ENCODE data around the gene LRRC4B.

DNA sequence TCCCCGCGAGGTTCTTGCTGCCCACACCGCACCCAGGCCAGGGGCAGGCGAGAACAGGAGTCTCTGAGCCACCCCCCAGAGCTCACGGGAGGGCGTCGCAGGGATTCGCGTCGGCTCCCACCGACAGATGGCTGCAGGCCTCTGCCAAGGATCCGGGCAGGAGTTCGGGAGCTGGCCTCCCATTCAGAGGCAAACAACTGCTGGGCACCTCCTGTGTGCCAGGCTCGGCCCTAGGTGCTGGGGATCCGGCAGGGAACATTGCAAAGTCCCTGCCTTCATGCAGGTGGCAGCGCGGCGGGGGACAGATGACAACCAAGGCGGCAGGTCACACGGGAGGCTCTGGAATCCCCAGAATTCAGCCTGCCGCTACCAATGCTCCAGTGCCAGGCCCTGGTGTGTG lies 25.3 kb downstream of the LRRC4B start:
- TF ChIP-seq POLR2A (IDR thresholded peaks at IDR 0.05; ENCODE audit: insufficient read depth in 1 of 2, low read depth in 2 of 2, low read length in 2 of 2) (no peak), RFX5 (IDR thresholded peaks at IDR 0.05; ENCODE audit: low read depth, low read length) (no peak), ZNF615 (CRISPR knock-in tag; IDR thresholded peaks at IDR 0.05; ENCODE audit: borderline replicate concordance) (no peak), HNRNPH1 (optimal IDR thresholded peaks at IDR 0.05; ENCODE audit: low read depth, low read length) (no peak), RELA (CRISPR knock-in tag; IDR thresholded peaks at IDR 0.05) (no peak), ZBTB7A (CRISPR knock-in tag; IDR thresholded peaks at IDR 0.05) (no peak), ZNF841 (CRISPR knock-in tag; IDR thresholded peaks at IDR 0.05; ENCODE audit: borderline replicate concordance) (no peak), PPARG (CRISPR knock-in tag; conservative IDR thresholded peaks at IDR 0.05) (no peak)
- TF ChIP-seq, protein P1, sequence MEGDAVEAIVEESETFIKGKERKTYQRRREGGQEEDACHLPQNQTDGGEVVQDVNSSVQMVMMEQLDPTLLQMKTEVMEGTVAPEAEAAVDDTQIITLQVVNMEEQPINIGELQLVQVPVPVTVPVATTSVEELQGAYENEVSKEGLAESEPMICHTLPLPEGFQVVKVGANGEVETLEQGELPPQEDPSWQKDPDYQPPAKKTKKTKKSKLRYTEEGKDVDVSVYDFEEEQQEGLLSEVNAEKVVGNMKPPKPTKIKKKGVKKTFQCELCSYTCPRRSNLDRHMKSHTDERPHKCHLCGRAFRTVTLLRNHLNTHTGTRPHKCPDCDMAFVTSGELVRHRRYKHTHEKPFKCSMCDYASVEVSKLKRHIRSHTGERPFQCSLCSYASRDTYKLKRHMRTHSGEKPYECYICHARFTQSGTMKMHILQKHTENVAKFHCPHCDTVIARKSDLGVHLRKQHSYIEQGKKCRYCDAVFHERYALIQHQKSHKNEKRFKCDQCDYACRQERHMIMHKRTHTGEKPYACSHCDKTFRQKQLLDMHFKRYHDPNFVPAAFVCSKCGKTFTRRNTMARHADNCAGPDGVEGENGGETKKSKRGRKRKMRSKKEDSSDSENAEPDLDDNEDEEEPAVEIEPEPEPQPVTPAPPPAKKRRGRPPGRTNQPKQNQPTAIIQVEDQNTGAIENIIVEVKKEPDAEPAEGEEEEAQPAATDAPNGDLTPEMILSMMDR (CRISPR knock-in tag; IDR thresholded peaks at IDR 0.05), result no peak
- TF ChIP-seq, protein P2, sequence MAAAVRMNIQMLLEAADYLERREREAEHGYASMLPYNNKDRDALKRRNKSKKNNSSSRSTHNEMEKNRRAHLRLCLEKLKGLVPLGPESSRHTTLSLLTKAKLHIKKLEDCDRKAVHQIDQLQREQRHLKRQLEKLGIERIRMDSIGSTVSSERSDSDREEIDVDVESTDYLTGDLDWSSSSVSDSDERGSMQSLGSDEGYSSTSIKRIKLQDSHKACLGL (CRISPR knock-in tag; IDR thresholded peaks at IDR 0.05), result no peak
- TF ChIP-seq, protein P3, sequence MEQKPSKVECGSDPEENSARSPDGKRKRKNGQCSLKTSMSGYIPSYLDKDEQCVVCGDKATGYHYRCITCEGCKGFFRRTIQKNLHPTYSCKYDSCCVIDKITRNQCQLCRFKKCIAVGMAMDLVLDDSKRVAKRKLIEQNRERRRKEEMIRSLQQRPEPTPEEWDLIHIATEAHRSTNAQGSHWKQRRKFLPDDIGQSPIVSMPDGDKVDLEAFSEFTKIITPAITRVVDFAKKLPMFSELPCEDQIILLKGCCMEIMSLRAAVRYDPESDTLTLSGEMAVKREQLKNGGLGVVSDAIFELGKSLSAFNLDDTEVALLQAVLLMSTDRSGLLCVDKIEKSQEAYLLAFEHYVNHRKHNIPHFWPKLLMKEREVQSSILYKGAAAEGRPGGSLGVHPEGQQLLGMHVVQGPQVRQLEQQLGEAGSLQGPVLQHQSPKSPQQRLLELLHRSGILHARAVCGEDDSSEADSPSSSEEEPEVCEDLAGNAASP (CRISPR knock-in tag; IDR thresholded peaks at IDR 0.05; ENCODE audit: borderline replicate concordance), result no peak
- TF ChIP-seq, protein P4, sequence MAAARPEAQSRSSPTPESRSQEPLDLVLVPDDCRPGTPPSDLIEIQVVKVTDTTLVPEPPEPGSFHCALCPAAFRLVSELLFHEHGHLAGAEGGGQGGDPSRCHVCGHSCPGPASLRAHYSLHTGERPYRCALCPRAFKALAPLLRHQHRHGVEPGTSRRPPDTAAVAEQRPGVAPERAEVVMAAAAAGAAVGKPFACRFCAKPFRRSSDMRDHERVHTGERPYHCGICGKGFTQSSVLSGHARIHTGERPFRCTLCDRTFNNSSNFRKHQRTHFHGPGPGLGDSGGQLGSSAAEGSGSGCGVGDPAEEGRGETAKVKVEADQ (CRISPR knock-in tag; IDR thresholded peaks at IDR 0.05; ENCODE audit: borderline replicate concordance), result no peak
- TF ChIP-seq, protein P5, sequence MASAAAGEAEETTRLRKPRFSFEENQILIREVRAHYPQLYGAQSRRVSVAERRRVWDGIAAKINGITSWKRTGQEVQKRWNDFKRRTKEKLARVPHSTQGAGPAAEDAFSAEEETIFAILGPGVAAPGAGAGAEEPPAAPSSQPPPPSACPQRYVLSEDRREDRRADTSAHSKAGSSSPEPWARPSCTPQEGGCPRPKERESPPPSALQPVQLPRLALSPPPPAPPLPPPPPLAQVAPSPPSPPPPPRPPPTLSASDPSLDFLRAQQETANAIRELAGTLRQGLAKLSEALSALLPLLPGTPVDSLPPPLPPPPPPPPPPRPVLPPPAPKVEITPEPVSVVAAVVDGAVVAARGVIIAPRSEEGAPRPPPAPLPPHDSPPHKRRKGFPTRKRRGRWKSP (CRISPR knock-in tag; IDR thresholded peaks at IDR 0.05), result no peak

Data from HepG2 (cell line).